HepG2 (cell line): ENCODE results near the gene NAP1L1. TPM values are rescaled to one million over a fixed set of nuclear protein-coding genes. Genes with fewer than 3 reads are reported as not detected.

ENCODE experiments used
- GFI1 ChIP-seq: sonication (generic); formaldehyde crosslinking; IDR thresholded peaks from 2 replicates; pipeline ENCODE4 v1.5.0; 2020; ENCODE audit warnings: missing genetic modification reagents, mild to moderate bottlenecking, borderline replicate concordance
- MBD4 ChIP-seq: IDR thresholded peaks from 2 replicates; pipeline ENCODE4 v1.6.1; 2012; ENCODE audit warnings: low read length, inconsistent platforms, borderline replicate concordance
- POLR2A ChIP-seq, 2 experiments: IDR thresholded peaks; 2 replicates each; pipeline ENCODE4 v1.6.1; 2011; ENCODE audit warnings: low read depth in 2 of 2, low read length in 2 of 2, mild to moderate bottlenecking in 1 of 2, moderate library complexity in 1 of 2; ENCODE audit not compliant: insufficient read depth in 1 of 2
- POLR2AphosphoS2 ChIP-seq: IDR thresholded peaks from 2 replicates; pipeline ENCODE4 v1.6.1; 2011; ENCODE audit warnings: low read depth, low read length, improper control_type of control experiment
- POLR2AphosphoS5 ChIP-seq: IDR thresholded peaks from 2 replicates; pipeline ENCODE4 v1.6.1; 2012; ENCODE audit warnings: low read depth, low read length
- POLR2G ChIP-seq: fragments of 200-400 bp; formaldehyde crosslinking; IDR thresholded peaks from 2 replicates; pipeline ENCODE4 v1.6.1; 2018; ENCODE audit warnings: mild to moderate bottlenecking, low read depth, low read length, moderate library complexity
- STAG1 ChIP-seq: sonication (generic); formaldehyde crosslinking; IDR thresholded peaks from 2 replicates; pipeline ENCODE4 v1.4.0; 2020; ENCODE audit warnings: missing genetic modification reagents
- ZBTB7A ChIP-seq: sonication (generic); formaldehyde crosslinking; IDR thresholded peaks from 2 replicates; pipeline ENCODE4 v1.8.0; 2022; ENCODE audit warnings: mild to moderate bottlenecking, missing genetic modification reagents
- ZC3H4 ChIP-seq: sonication (generic); formaldehyde crosslinking; IDR thresholded peaks from 2 replicates; pipeline ENCODE4 v1.4.0; 2020; ENCODE audit warnings: missing genetic modification reagents, borderline replicate concordance
- ZNF556 ChIP-seq: sonication (generic); formaldehyde crosslinking; IDR thresholded peaks from 2 replicates; pipeline ENCODE4 v1.4.0; 2020; ENCODE audit warnings: mild to moderate bottlenecking, missing genetic modification reagents, borderline replicate concordance
- ZNF766 ChIP-seq: sonication (generic); formaldehyde crosslinking; IDR thresholded peaks from 2 replicates; pipeline ENCODE4 v1.5.0; 2020; ENCODE audit warnings: missing genetic modification reagents, borderline replicate concordance
- ZSCAN12 ChIP-seq: sonication (generic); formaldehyde crosslinking; IDR thresholded peaks from 2 replicates; pipeline ENCODE4 v1.9.0; 2021; ENCODE audit warnings: mild to moderate bottlenecking, missing genetic modification reagents
- polyA plus RNA-seq, 8 experiments: library from polyadenylated mRNA; depleted of rRNA in 3 of 8; stranded (reverse) in 7 of 8; unstranded in 1 of 8; fragments of >200 nt; fragmentation: Illumina TruSeq in 4 of 8; extraction: Trizol in 4 of 8; gene quantifications; 2 replicates each; pipeline versions ENCODE4 v1.2.1 to v1.2.3, GENCODE V29; 2011 to 2016; ENCODE audit warnings: low read depth in 4 of 8, missing spikeins in 1 of 8, mixed read lengths in 1 of 8; ENCODE audit not compliant: insufficient read depth in 1 of 8
- total RNA-seq, 5 experiments: library from RNA; depleted of rRNA; stranded (reverse); fragments of >200 nt; fragmentation: Illumina TruSeq; extraction: Trizol; gene quantifications; 2 replicates each; pipeline ENCODE4 v1.2.3, GENCODE V29; 2016; ENCODE audit warnings: low read depth in 1 of 5
- TF ChIP-seq, protein P1 (sequence below): sonication (generic); formaldehyde crosslinking; IDR thresholded peaks from 2 replicates; pipeline ENCODE4 v1.4.0; 2020; ENCODE audit warnings: mild to moderate bottlenecking, missing genetic modification reagents
- TF ChIP-seq, protein P2 (sequence below): sonication (generic); formaldehyde crosslinking; IDR thresholded peaks from 2 replicates; pipeline ENCODE4 v1.5.0; 2020; ENCODE audit warnings: missing genetic modification reagents
- TF ChIP-seq, protein P3 (sequence below): sonication (generic); formaldehyde crosslinking; IDR thresholded peaks from 2 replicates; pipeline ENCODE4 v1.5.1; 2020; ENCODE audit warnings: mild to moderate bottlenecking, missing genetic modification reagents, borderline replicate concordance

NAP1L1 gene
- total and polyA plus RNA-seq, 2 of the 13 experiments (the other 11 are each of a cell fraction or from before 2014, with no cell fraction given), result 207 to 309 TPM

DNA sequence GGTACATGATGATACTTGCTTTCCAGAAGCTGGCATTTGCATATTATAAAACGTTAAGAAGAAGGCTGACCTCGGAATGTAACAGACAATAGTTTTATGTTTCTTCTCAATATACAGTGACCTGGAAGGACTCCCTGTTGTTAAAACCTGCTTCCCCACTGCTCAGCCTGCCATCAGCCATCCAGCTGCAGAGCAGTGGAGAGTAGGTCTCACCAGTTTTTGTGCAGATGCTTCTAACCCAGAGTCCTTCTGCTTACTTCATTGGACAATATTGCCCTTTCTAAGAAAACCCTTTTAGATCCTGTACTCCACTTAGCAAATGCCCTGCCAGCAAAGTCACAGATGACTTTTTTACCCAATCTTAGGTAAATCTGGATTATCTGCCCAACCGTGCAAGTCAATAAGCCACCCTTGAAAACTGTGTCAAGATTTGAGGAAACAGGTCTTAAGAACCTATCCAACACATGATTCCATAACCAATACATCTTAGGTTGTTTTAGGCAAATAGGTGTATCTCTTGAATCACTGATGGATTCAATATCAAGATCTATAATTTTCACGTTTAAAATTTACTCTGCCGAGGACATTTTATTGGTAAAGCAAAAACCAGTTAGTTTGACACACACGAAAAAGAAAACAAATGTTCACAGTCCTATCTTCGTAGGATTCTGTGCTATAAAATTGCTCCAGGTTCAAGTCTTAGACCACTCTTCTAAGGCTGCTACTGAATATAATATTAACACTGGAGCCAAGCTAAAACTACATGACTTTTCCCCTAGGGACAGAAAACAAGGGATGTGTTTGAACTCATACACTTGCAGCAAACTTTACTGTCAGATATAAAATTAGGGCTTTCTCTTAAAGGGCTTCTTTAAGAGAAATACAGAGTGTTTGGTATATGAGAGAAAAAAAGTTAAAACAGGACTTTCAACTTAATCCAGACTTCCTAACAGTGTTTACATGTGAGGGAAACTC is 58.6 kb downstream of the NAP1L1 start (continued):
- TF ChIP-seq ZC3H4 (CRISPR knock-in tag), result peak; percentile 61
- TF ChIP-seq, protein P1, sequence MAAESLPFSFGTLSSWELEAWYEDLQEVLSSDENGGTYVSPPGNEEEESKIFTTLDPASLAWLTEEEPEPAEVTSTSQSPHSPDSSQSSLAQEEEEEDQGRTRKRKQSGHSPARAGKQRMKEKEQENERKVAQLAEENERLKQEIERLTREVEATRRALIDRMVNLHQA (CRISPR knock-in tag), result no peak
- TF ChIP-seq ZNF766 (CRISPR knock-in tag), result no peak
- TF ChIP-seq MBD4, result peak; percentile 31; the same call in 1 of the 2 replicates
- TF ChIP-seq ZBTB7A (CRISPR knock-in tag), result no peak
- peak; percentile 90 for TF ChIP-seq POLR2G
- TF ChIP-seq POLR2A (IDR thresholded peaks at IDR 0.05; ENCODE audit: insufficient read depth in 1 of 2, low read depth in 2 of 2, low read length in 2 of 2), result peak; percentile 44 to 55; a peak in 2 of 4 replicates
- TF ChIP-seq POLR2AphosphoS5, result peak; percentile 34
- TF ChIP-seq, protein P2, sequence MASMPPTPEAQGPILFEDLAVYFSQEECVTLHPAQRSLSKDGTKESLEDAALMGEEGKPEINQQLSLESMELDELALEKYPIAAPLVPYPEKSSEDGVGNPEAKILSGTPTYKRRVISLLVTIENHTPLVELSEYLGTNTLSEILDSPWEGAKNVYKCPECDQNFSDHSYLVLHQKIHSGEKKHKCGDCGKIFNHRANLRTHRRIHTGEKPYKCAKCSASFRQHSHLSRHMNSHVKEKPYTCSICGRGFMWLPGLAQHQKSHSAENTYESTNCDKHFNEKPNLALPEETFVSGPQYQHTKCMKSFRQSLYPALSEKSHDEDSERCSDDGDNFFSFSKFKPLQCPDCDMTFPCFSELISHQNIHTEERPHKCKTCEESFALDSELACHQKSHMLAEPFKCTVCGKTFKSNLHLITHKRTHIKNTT (CRISPR knock-in tag), result no peak
- peak; percentile 14; the same call in 1 of the 2 replicates for TF ChIP-seq STAG1 (CRISPR knock-in tag)
- no peak for TF ChIP-seq GFI1
- TF ChIP-seq, protein P3, sequence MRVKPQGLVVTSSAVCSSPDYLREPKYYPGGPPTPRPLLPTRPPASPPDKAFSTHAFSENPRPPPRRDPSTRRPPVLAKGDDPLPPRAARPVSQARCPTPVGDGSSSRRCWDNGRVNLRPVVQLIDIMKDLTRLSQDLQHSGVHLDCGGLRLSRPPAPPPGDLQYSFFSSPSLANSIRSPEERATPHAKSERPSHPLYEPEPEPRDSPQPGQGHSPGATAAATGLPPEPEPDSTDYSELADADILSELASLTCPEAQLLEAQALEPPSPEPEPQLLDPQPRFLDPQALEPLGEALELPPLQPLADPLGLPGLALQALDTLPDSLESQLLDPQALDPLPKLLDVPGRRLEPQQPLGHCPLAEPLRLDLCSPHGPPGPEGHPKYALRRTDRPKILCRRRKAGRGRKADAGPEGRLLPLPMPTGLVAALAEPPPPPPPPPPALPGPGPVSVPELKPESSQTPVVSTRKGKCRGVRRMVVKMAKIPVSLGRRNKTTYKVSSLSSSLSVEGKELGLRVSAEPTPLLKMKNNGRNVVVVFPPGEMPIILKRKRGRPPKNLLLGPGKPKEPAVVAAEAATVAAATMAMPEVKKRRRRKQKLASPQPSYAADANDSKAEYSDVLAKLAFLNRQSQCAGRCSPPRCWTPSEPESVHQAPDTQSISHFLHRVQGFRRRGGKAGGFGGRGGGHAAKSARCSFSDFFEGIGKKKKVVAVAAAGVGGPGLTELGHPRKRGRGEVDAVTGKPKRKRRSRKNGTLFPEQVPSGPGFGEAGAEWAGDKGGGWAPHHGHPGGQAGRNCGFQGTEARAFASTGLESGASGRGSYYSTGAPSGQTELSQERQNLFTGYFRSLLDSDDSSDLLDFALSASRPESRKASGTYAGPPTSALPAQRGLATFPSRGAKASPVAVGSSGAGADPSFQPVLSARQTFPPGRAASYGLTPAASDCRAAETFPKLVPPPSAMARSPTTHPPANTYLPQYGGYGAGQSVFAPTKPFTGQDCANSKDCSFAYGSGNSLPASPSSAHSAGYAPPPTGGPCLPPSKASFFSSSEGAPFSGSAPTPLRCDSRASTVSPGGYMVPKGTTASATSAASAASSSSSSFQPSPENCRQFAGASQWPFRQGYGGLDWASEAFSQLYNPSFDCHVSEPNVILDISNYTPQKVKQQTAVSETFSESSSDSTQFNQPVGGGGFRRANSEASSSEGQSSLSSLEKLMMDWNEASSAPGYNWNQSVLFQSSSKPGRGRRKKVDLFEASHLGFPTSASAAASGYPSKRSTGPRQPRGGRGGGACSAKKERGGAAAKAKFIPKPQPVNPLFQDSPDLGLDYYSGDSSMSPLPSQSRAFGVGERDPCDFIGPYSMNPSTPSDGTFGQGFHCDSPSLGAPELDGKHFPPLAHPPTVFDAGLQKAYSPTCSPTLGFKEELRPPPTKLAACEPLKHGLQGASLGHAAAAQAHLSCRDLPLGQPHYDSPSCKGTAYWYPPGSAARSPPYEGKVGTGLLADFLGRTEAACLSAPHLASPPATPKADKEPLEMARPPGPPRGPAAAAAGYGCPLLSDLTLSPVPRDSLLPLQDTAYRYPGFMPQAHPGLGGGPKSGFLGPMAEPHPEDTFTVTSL (CRISPR knock-in tag), result no peak
- TF ChIP-seq ZNF556, result no peak
- TF ChIP-seq ZSCAN12 (CRISPR knock-in tag), result no peak
- TF ChIP-seq POLR2AphosphoS2, result peak; percentile 78; the same call in 1 of the 2 replicates
- TF ChIP-seq, all 625 proteins: peak for 13
